ENCODE data around the gene NME7.
"Not testable (repeated sequence)": the region's sequence is repeated elsewhere in the genome, so short reads cannot be mapped to it uniquely, and the experiment has no call there.

Gene NME7, protein sequence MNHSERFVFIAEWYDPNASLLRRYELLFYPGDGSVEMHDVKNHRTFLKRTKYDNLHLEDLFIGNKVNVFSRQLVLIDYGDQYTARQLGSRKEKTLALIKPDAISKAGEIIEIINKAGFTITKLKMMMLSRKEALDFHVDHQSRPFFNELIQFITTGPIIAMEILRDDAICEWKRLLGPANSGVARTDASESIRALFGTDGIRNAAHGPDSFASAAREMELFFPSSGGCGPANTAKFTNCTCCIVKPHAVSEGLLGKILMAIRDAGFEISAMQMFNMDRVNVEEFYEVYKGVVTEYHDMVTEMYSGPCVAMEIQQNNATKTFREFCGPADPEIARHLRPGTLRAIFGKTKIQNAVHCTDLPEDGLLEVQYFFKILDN

GRCh38 chr1:169367686-169368405, at the start of gene NME7, which contains the start of gene BLZF1:
TSS of gene NME7 (minus strand) at chr1:169367797. CDS start at chr1:169367710, 87 bp downstream.
TSS of gene BLZF1 (plus strand) at chr1:169368195. CDS start at chr1:169369523, 1,328 bp downstream.
- peak; percentile 97 for DNase-seq

- DNase-seq, result no peak
Measured at GRCh38 chr1:169414952-169415351, 47.4 kb upstream of the NME7 start.

DNA sequence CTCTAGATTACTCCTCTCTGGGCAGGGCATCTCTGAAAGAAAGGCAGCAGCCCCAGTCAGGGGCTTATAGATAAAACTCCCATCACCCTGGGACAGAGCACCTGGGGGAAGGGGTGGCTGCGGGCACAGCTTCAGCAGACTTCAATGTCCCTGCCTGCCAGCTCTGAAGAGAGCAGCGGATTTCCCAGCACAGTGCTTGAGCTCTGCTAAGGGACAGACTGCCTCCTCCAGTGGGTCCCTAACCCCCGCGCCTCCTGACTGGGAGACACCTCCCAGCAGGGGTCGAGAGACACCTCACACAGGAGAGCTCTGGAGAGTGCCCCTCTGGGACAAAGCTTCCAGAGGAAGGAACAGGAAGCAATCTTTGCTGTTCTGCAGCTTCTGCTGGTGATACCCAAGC, 40.7 kb upstream of the NME7 start:
- DNase-seq, result not testable (repeated sequence)

GRCh38 chr1:169402578-169402977, 35.0 kb upstream of the NME7 start:
- not testable (repeated sequence) for DNase-seq

GRCh38 chr1:169395955-169396354, 28.4 kb upstream of the NME7 start:
- no peak for DNase-seq

DNA sequence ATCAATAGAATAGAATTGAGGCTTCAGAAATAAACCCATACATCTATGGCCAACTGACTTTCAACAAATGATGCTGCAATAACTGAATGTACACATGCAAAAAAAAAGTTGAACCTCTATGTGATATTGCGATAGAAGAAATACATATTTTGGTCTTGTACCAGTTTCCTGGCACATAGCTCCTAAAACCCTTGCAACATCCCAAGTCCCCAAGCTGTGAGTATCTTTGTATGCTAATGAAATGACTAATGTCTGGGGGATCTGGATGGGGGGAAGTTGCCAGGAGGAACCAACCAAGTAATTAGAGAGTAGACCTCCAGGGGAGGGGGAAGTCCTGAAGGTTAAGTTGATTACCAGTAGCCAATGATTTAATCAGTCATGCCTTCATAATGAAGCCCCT, 24.8 kb upstream of the NME7 start:
- peak; percentile 24 for DNase-seq

DNA sequence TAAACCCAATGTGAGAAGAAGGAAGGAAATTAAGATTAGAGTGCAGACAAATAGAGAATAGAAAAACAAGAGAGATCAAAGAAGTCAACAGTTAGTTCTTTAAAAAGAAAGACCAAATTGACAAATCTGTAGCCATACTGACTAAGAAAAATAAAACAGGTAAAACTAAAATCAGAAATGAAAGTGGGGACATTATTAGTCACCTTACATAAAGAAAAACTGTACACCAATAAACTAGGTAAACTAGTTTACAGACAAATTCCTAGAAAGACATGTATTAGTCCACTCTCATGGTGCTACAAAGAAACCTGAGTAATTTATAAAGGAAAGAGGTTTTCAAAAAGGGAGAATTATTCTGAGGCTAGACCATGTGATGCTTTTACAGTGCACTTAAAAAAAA, 22.7 kb upstream of the NME7 start:
- DNase-seq, result no peak

- DNase-seq, result no peak
Measured at GRCh38 chr1:169387399-169387798, 19.8 kb upstream of the NME7 start.

- DNase-seq, result no peak
Measured at GRCh38 chr1:169383449-169383848, 15.9 kb upstream of the NME7 start.

DNA sequence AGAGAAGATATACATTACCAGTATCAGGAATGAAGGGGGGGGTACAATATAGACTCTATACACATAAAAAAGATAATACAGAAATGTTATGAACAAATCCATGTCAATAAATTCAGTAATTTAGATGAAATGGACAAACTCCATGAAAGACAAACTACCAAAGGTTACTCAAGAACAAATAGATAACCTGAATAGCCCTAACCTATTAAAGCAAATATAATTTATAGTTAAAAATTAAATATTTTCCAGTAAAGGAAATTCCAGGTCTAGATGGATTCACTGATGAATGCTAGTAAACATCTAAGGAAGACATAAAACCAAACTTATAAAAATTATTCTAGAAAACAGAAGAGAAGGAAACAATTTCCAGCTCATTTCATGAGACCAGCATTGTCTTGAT, 13.6 kb upstream of the NME7 start:
- DNase-seq, result no peak

GRCh38 chr1:169371404-169371803, 3.8 kb upstream of the NME7 start:
- DNase-seq, result peak; percentile 52

DNA sequence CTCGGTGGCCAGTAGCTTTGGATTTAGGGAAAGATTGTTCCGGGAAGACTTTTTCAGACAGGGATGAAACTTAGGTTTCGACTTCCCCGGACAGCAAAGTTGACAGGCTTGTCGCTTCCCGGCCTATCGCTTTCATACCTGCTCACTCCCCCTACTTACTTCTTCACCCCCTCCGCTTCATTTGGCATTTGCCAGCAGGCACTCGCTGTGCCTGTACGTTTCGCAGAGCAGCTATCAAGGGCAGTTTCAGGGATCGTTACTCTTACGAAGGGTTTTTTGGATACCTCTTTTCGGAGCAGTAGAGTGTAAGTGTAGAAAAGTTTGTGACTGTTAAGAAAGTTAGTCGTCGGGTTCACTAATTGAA, 791 bp upstream of the NME7 start:
- DNase-seq, result peak; percentile 60

DNA sequence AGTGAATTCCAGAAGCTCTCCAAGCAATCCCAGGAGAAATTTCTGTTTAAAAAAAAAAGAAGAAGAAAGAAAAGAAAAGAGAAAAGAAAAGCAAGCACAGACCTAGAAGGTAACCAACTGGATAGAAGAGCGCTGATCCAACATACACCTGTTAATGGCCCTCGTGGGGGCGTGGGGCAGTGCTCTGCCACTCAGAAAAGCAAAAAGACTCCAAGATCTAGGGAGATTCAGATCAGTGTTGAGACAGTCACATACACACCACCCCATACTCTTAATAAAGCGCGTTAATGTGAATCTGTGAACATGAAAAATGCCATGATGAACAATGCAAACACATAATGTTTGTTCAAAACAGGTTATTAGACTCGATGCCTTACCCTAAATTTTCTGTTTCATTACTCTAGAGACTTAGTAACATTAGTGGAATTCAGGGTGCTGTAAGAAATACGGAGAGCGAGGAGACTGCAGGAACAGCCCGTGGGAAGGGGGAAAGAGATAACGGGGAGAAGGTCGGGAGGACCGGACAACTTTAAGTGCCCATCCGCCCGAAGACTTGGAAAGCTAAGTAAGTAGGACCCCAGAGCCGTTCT, 406 bp downstream of the NME7 start:
- no peak for DNase-seq

- no peak for DNase-seq
Measured at GRCh38 chr1:169364948-169365347, 2.6 kb downstream of the NME7 start.

DNA sequence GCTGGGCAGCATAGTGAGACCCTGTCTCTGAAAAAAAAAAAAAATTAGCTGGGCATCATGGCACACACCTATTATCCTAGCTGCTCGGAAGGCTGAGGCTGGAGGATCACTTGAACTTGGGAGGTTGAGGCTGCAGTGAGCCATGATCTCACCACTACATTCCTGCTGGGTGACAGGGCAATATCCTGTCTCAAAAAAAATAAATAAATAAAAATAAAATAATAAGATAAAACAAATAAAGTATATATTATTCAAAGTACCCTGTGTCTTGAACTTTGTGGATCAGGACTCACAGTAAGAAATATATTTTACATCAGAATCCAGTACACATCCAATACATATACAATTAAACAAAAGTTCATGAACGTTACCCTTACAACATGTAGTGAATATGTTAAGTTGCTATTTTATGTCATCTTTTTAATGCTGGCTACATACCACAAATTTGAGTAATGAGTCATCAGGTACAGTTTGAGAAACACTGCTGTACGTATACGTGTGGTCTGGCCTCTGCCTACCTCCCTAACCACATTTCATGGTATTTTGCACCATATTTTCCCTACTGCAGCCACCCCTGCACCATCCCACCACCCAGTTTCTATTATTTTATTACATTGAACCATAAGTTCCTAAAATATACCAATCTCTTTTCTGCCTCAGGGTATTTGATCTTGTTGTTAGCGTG, 4.4 kb downstream of the NME7 start:
- DNase-seq, result no peak

GRCh38 chr1:169361281-169361680, 6.3 kb downstream of the NME7 start:
- DNase-seq, result no peak

DNA sequence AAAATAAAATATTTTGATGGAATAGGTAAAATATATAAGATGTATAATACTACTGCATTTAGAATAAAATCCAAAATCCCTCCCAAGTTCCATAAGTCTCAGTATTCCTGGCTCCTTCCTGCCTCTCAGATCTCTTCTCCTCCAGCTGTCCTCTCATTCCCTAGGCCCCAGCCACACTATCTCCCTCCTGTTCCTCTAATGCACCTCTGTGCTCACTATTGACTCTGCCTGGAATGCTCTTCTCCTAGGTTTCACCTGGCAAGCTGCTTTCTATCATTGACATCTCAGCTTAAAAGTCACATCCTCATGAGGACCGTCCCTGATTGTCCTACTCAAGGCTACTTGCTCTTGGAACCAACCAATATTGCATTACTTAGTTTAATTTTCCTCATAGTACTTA, 7.2 kb downstream of the NME7 start:
- no peak for DNase-seq

DNA sequence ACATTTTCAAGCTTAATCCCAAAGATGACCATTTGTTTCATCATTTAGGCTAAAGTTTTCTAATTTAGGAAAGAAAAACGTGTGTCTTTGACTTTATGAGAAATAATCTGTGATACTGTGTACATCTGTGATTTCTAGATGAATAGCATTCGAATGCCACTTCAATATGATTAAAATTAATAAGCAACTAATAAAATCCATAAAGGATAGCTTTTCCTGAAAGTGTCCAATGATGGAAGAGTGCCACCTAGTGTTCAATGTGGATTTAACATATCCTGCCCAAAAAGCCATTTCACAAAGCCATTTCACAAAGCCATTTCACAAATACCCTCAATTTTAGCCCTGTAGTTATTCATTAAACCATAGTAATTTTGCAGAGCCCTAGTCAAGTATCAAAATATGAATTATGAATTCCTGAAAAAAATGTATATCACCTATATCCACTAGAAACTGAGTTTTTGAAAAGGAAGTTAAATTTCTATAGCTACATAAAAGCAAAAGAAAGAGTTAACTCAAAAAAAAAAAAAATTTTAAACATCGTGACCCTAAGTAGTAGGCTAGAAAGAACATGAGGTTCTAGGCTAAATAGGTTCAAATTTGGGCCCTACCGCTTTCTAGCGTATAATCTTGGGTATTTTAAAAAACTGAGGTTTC, 19.1 kb downstream of the NME7 start:
- peak; percentile 78 for DNase-seq

GRCh38 chr1:169347688-169348382, 19.8 kb downstream of the NME7 start:
- DNase-seq, result no peak

DNA sequence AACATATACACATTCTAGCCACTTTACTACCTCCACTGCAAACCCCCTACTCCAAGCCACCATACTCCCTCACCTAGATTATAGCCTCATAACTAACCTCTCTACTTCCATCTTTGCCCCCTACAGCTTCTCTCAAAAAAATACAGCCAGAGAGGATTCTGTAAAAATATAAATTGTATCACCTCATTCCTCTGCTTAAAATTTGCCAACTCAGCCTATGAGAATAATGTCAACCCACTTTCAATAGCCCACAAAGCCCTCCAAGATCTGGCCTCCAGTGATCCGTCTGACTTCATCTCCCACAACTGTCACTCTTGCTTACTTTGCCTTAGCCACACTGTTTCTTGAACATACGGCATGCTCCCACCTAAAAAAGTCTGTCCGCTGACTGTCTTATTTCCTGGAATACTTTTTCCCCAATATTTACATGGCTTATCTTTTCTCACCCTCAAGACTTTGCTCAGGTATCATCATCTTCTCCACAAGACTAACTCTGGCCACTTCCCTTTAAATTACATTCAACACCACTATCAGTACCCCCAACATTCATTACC, 21.5 kb downstream of the NME7 start:
- DNase-seq, result no peak

DNA sequence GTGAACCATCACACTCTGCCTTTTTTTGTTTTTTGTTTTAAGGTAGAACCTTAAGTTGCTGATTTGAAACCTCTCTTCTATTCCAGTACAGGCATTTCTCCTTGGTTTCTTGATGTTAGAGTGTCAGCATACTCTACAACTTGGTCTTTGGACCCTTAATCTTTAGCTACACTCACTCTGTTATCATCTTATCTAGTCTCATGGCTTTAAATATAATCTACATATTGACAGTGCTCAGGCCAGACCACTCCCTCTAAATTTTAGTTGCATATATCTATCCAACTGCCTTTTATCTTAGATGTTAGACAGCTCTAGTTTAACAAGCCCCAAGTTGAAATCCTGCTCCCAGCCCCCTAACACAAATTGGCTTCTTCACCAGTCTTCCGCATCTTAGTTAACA, 22.1 kb downstream of the NME7 start:
- DNase-seq, result no peak

GRCh38 chr1:169342096-169342495, 25.5 kb downstream of the NME7 start:
- not testable (repeated sequence) for DNase-seq
